Measurements from ENCODE around the gene COX7A1.

Gene COX7A1

DNA sequence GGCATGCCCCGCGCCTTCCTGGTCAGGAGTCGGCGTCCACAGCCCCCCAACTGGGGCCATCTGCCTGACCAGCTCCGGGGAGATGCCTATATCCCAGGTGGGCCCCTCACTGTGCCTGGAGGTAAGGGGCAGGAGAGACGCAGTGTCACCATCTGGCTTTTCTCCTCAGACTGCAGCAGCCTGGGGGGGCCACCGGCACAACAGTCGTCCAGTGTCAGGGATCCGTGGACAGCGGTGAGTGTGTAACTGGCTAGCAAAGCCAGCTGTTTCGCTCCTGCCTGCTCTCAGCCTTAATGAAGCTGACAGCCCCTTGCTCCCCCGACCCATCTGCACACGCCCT lies 41.1 kb downstream of the COX7A1 start:
- DNase-seq: no peak

- no peak for DNase-seq
These were observed 41.6 kb downstream of the COX7A1 start, which contains the start of gene OVOL3 for GRCh38 chr19:36110487-36111199. OVOL3 (plus strand) TSS chr19:36111143; CDS start chr19:36111203, 60 bp downstream.

GRCh38 chr19:36108684-36109083 lies 43.6 kb downstream of the COX7A1 start:
- no peak for DNase-seq

DNA sequence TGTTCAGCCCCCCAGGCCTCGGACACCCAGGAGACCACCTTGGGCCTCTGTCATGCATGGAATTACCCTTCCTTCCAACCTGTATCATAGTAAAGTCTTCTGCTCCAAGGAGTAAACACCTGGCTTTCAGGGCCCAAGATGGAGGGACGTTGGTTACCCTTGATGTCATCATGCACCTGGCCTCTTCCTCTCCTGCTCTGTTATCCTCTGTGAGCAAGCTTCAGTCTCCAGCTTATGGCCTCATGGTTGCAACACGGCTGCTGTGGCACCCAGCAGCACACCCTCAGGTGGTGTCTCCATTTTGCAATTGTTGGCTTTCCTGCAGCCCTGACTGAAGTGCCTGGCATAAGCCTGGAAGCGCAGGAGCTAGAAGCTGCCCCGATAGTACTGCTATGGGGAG lies 45.3 kb downstream of the COX7A1 start:
- DNase-seq: no peak

GRCh38 chr19:36106441-36106840 lies 45.8 kb downstream of the COX7A1 start:
- DNase-seq: no peak

DNA sequence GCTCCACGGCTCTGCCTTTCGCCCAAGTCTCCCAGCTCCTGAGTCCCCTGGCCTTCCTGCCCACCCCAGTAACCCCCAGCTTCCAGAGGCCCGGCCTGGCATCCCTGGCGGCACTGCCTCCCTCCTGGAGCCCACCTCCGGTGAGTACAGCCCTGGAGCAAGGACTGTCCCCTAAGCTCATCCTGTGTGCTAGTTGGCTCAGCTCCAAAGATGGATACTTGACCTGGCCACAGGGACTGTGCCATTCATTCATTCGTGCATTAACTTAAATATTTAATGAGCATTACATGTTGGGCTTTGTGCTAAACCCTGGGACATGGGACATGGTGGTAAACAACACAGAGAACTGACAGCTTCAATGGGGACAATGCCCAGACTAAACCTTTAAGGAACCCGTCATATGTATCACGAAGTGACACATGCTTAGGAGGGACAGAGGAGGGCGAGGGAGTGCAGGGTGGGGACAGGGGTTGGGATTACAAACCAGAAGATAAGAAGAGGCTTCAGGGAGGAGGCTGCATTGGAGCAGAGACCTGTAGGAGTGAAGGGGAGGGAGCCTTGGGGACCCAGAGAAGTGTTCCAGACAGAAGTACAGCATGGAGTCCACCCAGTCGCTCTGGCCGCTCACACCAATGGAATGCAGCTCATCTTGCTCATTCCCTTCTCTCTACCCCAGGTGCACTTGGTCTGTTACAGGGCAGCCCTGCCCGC lies 48.2 kb downstream of the COX7A1 start:
- no peak for DNase-seq

GRCh38 chr19:36103040-36103626 lies 49.1 kb downstream of the COX7A1 start:
- DNase-seq: no peak

GRCh38 chr19:36101550-36102327 lies 50.5 kb downstream of the COX7A1 start:
- DNase-seq: no peak
